Measurements from ENCODE around the gene LDLRAP1. TPM values are rescaled to one million over a fixed set of nuclear protein-coding genes. Genes with fewer than 3 reads are reported as not detected.

Gene LDLRAP1
- total and polyA plus RNA-seq, 2 experiments from 2014 or later, result 23.6 to 26.9 TPM

- no peak for TF ChIP-seq EZH2phosphoT487 (IDR thresholded peaks at IDR 0.05; ENCODE audit: insufficient read depth, low read depth)
- no peak for TF ChIP-seq EZH2 (IDR thresholded peaks at IDR 0.05; ENCODE audit: insufficient read depth, poor library complexity, severe bottlenecking)
- Histone ChIP-seq H3F3A (ENCODE audit: insufficient read depth) (no peaks in the 10 kb centered on the region), H3K27me3 (replicated peaks; ENCODE audit: insufficient read depth) (no peaks in the 10 kb centered on the region), H3K27ac (no peak overlapping the region), H3K4me3 (no peak overlapping the region), H3K79me2 (ENCODE audit: insufficient read depth) (no peaks in the 10 kb centered on the region), H2AFZ (no peak overlapping the region), H3K9me3 (ENCODE audit: low read depth) (no peaks in the 10 kb centered on the region), H3K4me2 (ENCODE audit: unreplicated experiment) (no peak overlapping the region), H3K36me3 (ENCODE audit: low read depth) (no peaks in the 10 kb centered on the region), H3K4me1 (ENCODE audit: insufficient read depth) (no peaks in the 10 kb centered on the region), H4K20me1 (ENCODE audit: insufficient read depth) (no peaks in the 10 kb centered on the region), H3K9ac (no peak overlapping the region), H3K9me2 (ENCODE audit: insufficient read depth) (no peaks in the 10 kb centered on the region)
- WGBS, 2 experiments (ENCODE audit: low coverage in 1 of 2, low lambda C conversion rate in 2 of 2, missing lambda C conversion rate in 2 of 2), result 57 to 69% methylated on average over 7 of the region's 7 CpGs
- in situ Hi-C loops (cut with MboI), result no loop called here
- DNase-seq, result no peak
These were observed 6.1 kb upstream of the LDLRAP1 start for GRCh38 chr1:25537153-25537831.

- in situ Hi-C loops (cut with MboI), result no loop called here
- 73 to 77% methylated on average over 4 of the region's 4 CpGs for WGBS, 2 experiments (ENCODE audit: low coverage in 1 of 2, low lambda C conversion rate in 2 of 2, missing lambda C conversion rate in 2 of 2)
- Histone ChIP-seq H3F3A (ENCODE audit: insufficient read depth) (no peaks in the 10 kb centered on the region), H3K9me3 (ENCODE audit: low read depth) (no peaks in the 10 kb centered on the region), H3K79me2 (ENCODE audit: insufficient read depth) (no peaks in the 10 kb centered on the region), H3K36me3 (ENCODE audit: low read depth) (no peaks in the 10 kb centered on the region), H3K9me2 (ENCODE audit: insufficient read depth) (no peaks in the 10 kb centered on the region), H3K4me3 (no peak overlapping the region), H3K4me1 (ENCODE audit: insufficient read depth) (no peaks in the 10 kb centered on the region), H3K4me2 (ENCODE audit: unreplicated experiment) (no peak overlapping the region), H3K27me3 (replicated peaks; ENCODE audit: insufficient read depth) (no peaks in the 10 kb centered on the region), H3K9ac (no peak overlapping the region), H2AFZ (no peak overlapping the region), H3K27ac (no peak overlapping the region), H4K20me1 (ENCODE audit: insufficient read depth) (no peaks in the 10 kb centered on the region)
- no peak for TF ChIP-seq EZH2 (IDR thresholded peaks at IDR 0.05; ENCODE audit: insufficient read depth, poor library complexity, severe bottlenecking)
- no peak for TF ChIP-seq EZH2phosphoT487 (IDR thresholded peaks at IDR 0.05; ENCODE audit: insufficient read depth, low read depth)
- DNase-seq, result no peak
These were observed 5.1 kb upstream of the LDLRAP1 start for GRCh38 chr1:25538191-25538767.

DNA sequence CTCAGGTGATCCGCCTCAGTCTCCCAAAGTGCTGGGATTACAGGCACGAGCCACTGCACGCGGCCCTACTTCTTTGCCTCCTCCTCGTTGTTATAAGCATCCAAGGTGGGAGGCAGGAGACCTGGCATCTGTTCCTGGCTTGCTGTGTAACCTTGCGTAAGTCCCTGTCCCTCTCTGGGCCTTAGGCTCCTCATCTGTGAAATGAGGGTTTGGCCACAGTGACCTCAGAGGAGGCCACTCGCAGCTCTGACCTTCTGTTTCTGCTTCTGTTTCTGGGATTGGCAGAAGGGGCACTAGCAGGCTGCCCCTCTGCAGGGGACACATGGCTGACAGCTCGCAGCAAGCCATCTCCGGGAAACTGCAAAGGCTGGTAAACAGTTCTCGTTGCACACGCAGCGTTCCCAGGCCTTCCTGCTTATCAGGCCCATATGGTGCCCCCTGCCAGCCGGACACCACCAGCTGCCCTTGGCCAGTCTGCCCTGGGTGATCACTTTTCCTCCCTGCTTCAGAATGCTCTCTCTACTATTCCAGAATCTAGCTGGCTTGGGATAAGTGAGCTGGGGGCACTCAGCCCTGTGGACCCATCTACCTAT is 2.6 kb upstream of the LDLRAP1 start:
- no peaks in the 10 kb centered on the region for H3K27me3 ChIP-seq (replicated peaks; ENCODE audit: insufficient read depth)
- H3K9me3 ChIP-seq (ENCODE audit: low read depth), result no peaks in the 10 kb centered on the region
- peaks cover 17% of the 10 kb centered on the region for H3K79me2 ChIP-seq (ENCODE audit: insufficient read depth)
- in situ Hi-C loops (cut with MboI), result no loop called here
- H3K27ac ChIP-seq, result no peak overlapping the region
- H4K20me1 ChIP-seq (ENCODE audit: insufficient read depth), result no peaks in the 10 kb centered on the region
- no peak for TF ChIP-seq EZH2phosphoT487 (IDR thresholded peaks at IDR 0.05; ENCODE audit: insufficient read depth, low read depth)
- TF ChIP-seq EZH2 (IDR thresholded peaks at IDR 0.05; ENCODE audit: insufficient read depth, poor library complexity, severe bottlenecking), result no peak
- H3K4me3 ChIP-seq, result no peak overlapping the region
- 88 to 90% methylated on average over 13 of the region's 13 CpGs for WGBS, 2 experiments (ENCODE audit: low coverage in 1 of 2, low lambda C conversion rate in 2 of 2, missing lambda C conversion rate in 2 of 2)
- no peak overlapping the region for H3K9ac ChIP-seq
- H3K4me1 ChIP-seq (ENCODE audit: insufficient read depth), result peaks cover 9% of the 10 kb centered on the region
- DNase-seq, result no peak
- no peaks in the 10 kb centered on the region for H3F3A ChIP-seq (ENCODE audit: insufficient read depth)
- H3K9me2 ChIP-seq (ENCODE audit: insufficient read depth), result no peaks in the 10 kb centered on the region
- no peak overlapping the region for H2AFZ ChIP-seq
- H3K36me3 ChIP-seq (ENCODE audit: low read depth), result no peaks in the 10 kb centered on the region
- H3K4me2 ChIP-seq (ENCODE audit: unreplicated experiment), result no peak overlapping the region

DNA sequence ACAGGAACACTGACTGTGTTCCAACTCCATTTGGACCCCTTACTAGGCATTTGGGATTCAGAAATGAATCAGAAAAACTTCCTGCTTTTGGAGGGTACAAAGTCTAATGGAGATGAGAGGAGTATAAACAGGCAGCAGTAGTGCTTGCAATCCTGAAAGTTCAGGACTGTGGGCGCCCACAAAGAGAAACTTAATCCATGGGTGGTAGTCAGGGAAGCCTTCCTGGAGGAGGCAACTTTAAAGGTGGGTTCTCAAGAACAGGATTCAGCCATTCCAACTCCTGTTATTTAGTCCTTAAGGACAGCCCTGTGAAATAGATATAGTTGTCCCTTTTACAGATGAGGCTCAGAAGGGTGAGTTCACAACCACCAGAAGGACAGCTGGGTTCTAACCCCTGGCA is 2.0 kb upstream of the LDLRAP1 start:
- in situ Hi-C loops (cut with MboI), result no loop called here
- Histone ChIP-seq H3K36me3 (ENCODE audit: low read depth) (no peaks in the 10 kb centered on the region), H3K27me3 (replicated peaks; ENCODE audit: insufficient read depth) (no peaks in the 10 kb centered on the region), H3K9me3 (ENCODE audit: low read depth) (no peaks in the 10 kb centered on the region), H4K20me1 (ENCODE audit: insufficient read depth) (no peaks in the 10 kb centered on the region), H3K9ac (no peak overlapping the region), H3K27ac (no peak overlapping the region), H3K9me2 (ENCODE audit: insufficient read depth) (no peaks in the 10 kb centered on the region), H2AFZ (no peak overlapping the region), H3K79me2 (ENCODE audit: insufficient read depth) (peaks cover 23% of the 10 kb centered on the region), H3K4me1 (ENCODE audit: insufficient read depth) (peaks cover 9% of the 10 kb centered on the region), H3F3A (ENCODE audit: insufficient read depth) (no peaks in the 10 kb centered on the region), H3K4me3 (no peak overlapping the region), H3K4me2 (ENCODE audit: unreplicated experiment) (no peak overlapping the region)
- no peak for TF ChIP-seq EZH2phosphoT487 (IDR thresholded peaks at IDR 0.05; ENCODE audit: insufficient read depth, low read depth)
- TF ChIP-seq EZH2 (IDR thresholded peaks at IDR 0.05; ENCODE audit: insufficient read depth, poor library complexity, severe bottlenecking), result no peak
- no peak for DNase-seq
- 74 to 79% methylated on average over 1 of the region's 1 CpG for WGBS, 2 experiments (ENCODE audit: low coverage in 1 of 2, low lambda C conversion rate in 2 of 2, missing lambda C conversion rate in 2 of 2)

All from GM23248 (cell line).